Astrocyte (in vitro differentiated cells and primary cell): ENCODE results near the gene POLD4.

ENCODE experiments used
- EZH2 ChIP-seq: IDR thresholded peaks from 2 replicates; pipeline ENCODE4 v1.6.1; 2012; ENCODE audit warnings: mild to moderate bottlenecking, low read length, inconsistent platforms; ENCODE audit not compliant: insufficient read depth
- TF ChIP-seq, protein P1 (sequence below): IDR thresholded peaks from 2 replicates; pipeline ENCODE4 v1.5.1; 2011; ENCODE audit warnings: low read depth, mild to moderate bottlenecking, inconsistent platforms, low read length, moderate library complexity; ENCODE audit not compliant: insufficient read depth

DNA sequence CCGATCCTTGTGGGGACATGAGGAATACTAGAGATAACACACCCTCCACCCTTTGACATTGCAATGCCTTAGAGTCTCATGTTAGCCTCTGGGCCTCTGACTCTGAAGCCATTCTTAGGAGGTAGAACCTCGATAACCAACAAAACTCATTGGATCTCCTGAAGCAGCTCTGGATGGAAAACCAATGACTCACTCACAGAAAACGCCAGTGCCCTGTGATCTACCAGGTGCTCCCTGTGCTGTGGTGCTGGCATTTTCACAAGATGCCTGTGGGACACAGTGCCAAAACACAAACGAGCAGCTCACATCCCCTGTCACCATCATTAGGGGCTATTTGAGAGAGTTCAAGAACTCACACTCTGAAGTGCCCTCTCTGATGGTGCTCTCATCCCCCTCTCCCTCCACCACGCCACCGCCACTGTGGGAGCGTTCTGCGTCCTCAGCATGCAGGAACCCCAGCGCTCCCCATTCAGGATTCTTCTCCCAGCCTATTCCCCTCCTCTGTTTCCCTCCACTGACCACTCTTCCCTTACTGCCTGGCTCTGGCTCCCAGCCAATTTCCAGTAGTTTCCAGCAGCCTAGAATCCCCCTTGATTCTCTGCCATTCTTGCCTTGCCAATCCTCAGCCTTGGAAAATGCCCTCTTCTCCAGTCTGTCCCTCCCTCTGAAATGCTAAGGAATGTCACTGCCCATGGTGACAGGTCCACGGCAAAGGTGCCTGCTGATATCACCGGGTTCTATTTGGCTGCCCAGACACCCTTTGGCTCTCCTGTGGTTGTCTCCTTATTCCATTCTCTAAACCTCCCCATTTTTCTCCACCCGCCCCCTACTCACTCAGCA lies 4.7 kb upstream of the POLD4 start:
- TF ChIP-seq, protein P1, sequence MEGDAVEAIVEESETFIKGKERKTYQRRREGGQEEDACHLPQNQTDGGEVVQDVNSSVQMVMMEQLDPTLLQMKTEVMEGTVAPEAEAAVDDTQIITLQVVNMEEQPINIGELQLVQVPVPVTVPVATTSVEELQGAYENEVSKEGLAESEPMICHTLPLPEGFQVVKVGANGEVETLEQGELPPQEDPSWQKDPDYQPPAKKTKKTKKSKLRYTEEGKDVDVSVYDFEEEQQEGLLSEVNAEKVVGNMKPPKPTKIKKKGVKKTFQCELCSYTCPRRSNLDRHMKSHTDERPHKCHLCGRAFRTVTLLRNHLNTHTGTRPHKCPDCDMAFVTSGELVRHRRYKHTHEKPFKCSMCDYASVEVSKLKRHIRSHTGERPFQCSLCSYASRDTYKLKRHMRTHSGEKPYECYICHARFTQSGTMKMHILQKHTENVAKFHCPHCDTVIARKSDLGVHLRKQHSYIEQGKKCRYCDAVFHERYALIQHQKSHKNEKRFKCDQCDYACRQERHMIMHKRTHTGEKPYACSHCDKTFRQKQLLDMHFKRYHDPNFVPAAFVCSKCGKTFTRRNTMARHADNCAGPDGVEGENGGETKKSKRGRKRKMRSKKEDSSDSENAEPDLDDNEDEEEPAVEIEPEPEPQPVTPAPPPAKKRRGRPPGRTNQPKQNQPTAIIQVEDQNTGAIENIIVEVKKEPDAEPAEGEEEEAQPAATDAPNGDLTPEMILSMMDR = no peak
- TF ChIP-seq EZH2 = no peak
